Activated naive CD8-positive, alpha-beta T cell treated with anti-CD3 and anti-CD28 coated beads for 36 hours (primary cell): Measurements from ENCODE around the gene MUC13. TPM values are rescaled to one million over a fixed set of nuclear protein-coding genes. Genes with fewer than 3 reads are reported as not detected.

Experiments used
- DNase-seq: peaks from one replicate; pipeline ENCODE4 v3.0.0; 2021
- H3K27ac Mint-ChIP-seq: one replicate; pipeline ENCODE4 v1.8.0; 2022; ENCODE audit warnings: mild to moderate bottlenecking, moderate library complexity, mixed read lengths
- H3K27me3 Mint-ChIP-seq: one replicate; pipeline ENCODE4 v1.8.0; 2022; ENCODE audit warnings: mild to moderate bottlenecking, mixed read lengths
- H3K36me3 Mint-ChIP-seq: one replicate; pipeline ENCODE4 v1.8.0; 2021; ENCODE audit warnings: mild to moderate bottlenecking, mixed read lengths
- H3K4me1 Mint-ChIP-seq: one replicate; pipeline ENCODE4 v1.8.0; 2021; ENCODE audit warnings: mixed read lengths
- H3K4me3 Mint-ChIP-seq: one replicate; pipeline ENCODE4 v1.8.0; 2022; ENCODE audit warnings: mild to moderate bottlenecking, moderate library complexity, mixed read lengths
- H3K9me3 Mint-ChIP-seq: one replicate; pipeline ENCODE4 v1.8.0; 2022; ENCODE audit warnings: mixed read lengths
- total RNA-seq, 2 experiments: library from RNA; stranded (reverse); gene quantifications; one replicate each; pipeline ENCODE4 v1.2.3, GENCODE V29; 2021

MUC13 gene
- total RNA-seq, 2 experiments from 2014 or later = not detected

DNA sequence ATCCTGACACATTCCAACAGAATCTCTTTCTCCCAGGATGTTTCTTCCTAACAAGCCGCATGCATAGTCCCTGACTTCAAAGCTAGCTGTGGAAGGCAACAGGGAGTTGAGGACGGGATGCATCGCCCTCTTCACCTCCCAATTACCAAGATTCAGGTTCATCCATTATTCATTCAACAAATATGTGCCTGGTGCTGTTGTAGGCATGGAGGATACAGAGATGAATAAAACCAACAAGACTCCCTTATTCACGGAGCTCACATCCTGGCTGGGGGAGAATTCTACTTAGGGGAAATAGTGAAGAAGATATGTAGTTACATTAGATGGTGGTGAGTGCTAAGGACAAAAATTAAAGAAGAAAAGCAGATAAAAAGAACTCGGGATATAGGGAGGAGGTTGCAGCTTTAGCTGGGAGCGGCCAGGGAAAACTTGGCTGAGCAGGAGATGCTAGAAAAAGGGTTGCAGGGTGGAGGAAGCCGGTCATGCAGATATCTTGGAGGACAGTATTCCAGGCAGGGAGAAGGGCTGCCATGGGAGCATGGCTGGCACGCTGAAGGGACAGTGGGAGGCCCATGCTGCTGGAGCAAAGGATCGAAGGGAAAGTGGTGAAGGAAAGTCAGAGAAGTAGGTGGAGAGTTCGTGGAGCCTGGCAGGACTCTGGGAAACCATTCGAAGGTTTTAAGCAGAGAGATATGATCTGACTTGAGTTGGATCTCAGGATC lies 52.4 kb downstream of the MUC13 start:
- Mint-ChIP-seq H3K27ac (no peak overlapping the region), H3K36me3 (no peaks in the 10 kb centered on the region), H3K27me3 (peaks cover 42% of the 10 kb centered on the region), H3K4me3 (no peak overlapping the region), H3K4me1 (peaks cover 11% of the 10 kb centered on the region), H3K9me3 (no peaks in the 10 kb centered on the region)
- DNase-seq = no peak

DNA sequence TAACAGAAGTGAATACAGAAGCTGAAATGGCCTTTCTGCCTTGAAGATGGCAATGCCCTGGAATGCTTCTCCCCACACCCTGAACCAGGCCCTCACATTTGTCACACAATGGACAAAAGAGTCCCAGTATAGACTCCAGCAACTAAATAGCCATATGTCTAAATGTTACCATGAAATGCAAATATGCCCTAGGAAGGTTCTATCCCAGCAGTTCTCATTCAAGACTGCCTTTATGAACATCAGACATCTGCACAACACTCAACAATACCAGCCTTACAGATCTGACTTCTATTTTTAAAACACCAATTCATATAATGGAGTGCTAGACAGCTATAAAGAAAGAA lies 55.2 kb downstream of the MUC13 start:
- Mint-ChIP-seq H3K4me1 (peaks cover 11% of the 10 kb centered on the region), H3K36me3 (no peaks in the 10 kb centered on the region), H3K27ac (no peak overlapping the region), H3K4me3 (no peak overlapping the region), H3K27me3 (peaks cover 25% of the 10 kb centered on the region), H3K9me3 (no peaks in the 10 kb centered on the region)
- no peak for DNase-seq

DNA sequence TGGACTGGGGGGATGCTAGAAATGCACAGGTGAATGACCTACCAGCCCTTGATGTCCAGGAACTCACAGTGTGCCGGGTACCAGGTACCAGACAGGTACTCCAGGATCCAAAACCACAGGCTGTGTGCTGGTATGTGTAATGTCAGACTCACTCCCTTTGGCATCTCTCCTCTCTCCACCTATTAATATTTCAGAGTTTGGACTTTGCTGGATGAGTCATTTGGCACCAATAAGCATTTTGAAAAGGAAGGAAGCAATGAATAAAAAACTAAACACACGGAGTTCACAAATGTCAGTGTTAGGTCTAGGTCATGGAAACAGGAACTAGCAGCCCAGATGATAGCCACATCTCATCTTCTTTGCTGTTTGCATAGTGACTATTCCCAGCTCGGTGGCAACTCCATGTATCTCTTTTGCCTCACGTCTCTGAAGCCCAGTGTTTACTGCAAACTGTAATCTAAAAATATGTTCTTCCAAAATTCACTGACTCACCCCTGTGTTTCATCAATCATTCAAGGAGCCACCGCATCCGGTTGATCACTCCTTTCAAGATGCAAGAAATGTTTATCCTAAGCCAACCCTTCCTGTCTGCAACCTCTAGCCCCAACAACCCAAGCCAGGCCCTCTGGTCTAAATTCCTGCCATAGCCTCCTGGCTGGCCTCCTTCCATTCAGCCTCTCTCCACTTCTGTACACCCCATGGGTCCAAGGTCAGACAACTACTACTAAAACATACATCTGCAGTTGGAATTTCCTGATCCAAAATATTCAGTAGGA lies 55.8 kb downstream of the MUC13 start:
- Mint-ChIP-seq H3K27me3 (peaks cover 20% of the 10 kb centered on the region), H3K9me3 (no peaks in the 10 kb centered on the region), H3K27ac (no peak overlapping the region), H3K4me3 (no peak overlapping the region), H3K36me3 (no peaks in the 10 kb centered on the region), H3K4me1 (peaks cover 11% of the 10 kb centered on the region)
- peak; percentile 20 for DNase-seq

DNA sequence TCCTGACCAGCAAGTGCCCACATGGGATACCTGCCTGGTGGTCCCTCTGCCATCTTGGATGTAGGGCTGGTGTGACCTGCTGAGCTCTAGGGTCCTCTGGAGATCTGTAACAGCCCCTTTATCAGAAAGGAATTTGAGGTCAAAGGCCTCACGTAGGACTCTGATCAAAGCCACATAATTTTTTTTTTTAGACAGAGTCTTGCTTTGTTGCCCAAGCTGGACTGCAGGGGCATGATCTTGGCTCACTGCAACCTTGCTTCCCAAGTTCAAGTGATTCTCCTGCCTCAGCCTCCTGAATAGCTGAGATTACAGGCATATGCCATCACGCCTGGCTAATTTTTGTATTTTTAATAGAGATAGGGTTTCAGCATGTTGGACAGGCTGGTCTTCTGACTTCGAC lies 56.9 kb downstream of the MUC13 start:
- no peak for DNase-seq
- Mint-ChIP-seq H3K4me1 (peaks cover 11% of the 10 kb centered on the region), H3K27ac (no peak overlapping the region), H3K4me3 (no peak overlapping the region), H3K9me3 (no peaks in the 10 kb centered on the region), H3K36me3 (no peaks in the 10 kb centered on the region), H3K27me3 (peaks cover 15% of the 10 kb centered on the region)

DNA sequence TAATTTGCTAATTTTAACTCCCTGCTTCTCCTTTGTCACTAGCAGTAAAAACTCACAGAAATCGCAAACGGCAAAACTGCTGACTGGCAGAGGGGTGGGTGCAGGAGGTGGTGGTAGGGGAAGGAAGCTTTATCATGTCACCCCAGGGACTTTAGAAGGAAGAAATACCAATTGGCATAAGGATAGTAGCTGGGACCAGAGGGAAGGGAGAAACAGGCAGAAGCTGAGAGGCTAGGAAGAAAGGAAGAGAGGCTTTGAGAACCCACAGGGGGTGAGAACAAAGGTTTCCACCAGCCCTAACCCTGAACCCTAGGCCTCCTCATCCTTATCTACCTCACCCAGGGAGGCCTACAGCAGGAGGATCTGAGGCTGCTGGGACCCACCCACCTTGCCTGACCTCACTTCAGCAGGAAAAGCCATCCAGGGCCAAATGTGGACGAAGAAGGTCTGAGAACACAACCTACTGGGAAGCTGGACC lies 58.1 kb downstream of the MUC13 start:
- H3K27ac Mint-ChIP-seq = no peak overlapping the region
- DNase-seq = no peak
- H3K4me3 Mint-ChIP-seq = no peak overlapping the region
- no peaks in the 10 kb centered on the region for H3K36me3 Mint-ChIP-seq
- H3K9me3 Mint-ChIP-seq = no peaks in the 10 kb centered on the region
- peaks cover 11% of the 10 kb centered on the region for H3K4me1 Mint-ChIP-seq
- peaks cover 7% of the 10 kb centered on the region for H3K27me3 Mint-ChIP-seq

DNA sequence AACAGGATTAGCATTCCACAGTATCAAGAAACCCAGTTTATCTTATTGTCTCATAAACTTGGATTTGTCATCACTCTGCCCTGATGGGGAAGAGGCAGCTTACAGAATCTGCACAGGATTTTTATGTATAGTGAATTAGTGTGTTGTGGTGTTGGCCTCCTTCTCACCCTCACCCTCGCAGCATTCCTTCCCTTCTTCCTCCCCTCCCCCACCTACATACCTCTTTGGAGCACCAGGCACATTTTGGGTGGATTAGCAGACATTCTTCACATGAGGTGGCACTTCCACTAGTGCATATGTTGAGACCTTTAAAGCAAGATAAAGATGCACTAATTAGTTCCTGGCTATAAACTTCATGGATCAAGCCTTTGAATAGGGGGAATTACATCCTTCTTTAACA lies 61.3 kb downstream of the MUC13 start:
- Mint-ChIP-seq H3K4me1 (no peaks in the 10 kb centered on the region), H3K27me3 (peaks cover 3% of the 10 kb centered on the region), H3K4me3 (no peak overlapping the region), H3K36me3 (no peaks in the 10 kb centered on the region), H3K9me3 (no peaks in the 10 kb centered on the region), H3K27ac (no peak overlapping the region)
- DNase-seq = no peak

DNA sequence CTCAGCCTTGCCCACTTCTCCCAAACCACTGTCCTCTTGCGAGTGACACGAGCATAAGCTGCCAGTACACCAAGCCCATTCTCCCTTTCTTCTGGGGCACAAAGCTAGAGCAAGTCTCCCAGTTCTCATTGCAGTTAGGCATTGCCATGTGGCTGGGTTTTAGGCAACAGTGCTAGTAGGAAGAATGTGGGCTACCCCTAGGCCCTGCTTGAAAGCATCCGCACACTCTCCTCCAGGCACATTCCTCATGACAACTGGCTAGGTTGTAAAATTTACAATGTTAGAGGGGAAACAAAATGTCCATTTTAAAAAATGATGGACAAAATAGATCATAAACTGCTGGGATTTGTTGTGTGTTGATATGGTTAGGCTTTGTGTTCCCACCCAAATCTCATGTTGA lies 67.0 kb downstream of the MUC13 start:
- no peak for DNase-seq
- H3K4me3 Mint-ChIP-seq = no peak overlapping the region
- H3K27me3 Mint-ChIP-seq = no peaks in the 10 kb centered on the region
- no peaks in the 10 kb centered on the region for H3K4me1 Mint-ChIP-seq
- no peaks in the 10 kb centered on the region for H3K36me3 Mint-ChIP-seq
- no peak overlapping the region for H3K27ac Mint-ChIP-seq
- H3K9me3 Mint-ChIP-seq = no peaks in the 10 kb centered on the region

DNA sequence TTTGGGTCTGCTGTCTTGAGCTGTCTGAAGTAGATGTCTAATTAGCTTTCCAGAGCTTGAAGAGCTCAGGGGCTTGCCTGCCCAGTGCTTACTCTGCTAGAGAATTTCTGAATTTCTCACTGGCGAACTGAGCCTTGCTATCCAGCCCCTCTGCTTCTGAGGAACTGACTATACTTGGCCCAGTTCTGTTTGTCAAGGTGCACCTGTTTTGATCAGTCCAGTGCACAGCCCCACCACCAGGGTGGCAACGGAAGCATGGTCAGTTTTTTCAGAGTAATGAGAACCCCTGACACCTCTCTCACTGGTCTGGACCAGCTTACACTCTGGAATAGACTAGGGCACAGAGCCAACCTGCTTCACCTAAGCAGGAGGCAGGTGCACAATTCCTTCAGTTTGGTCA lies 72.5 kb downstream of the MUC13 start:
- peaks cover 9% of the 10 kb centered on the region for H3K27me3 Mint-ChIP-seq
- H3K4me3 Mint-ChIP-seq = no peak overlapping the region
- H3K9me3 Mint-ChIP-seq = no peaks in the 10 kb centered on the region
- no peaks in the 10 kb centered on the region for H3K36me3 Mint-ChIP-seq
- no peak overlapping the region for H3K27ac Mint-ChIP-seq
- H3K4me1 Mint-ChIP-seq = no peaks in the 10 kb centered on the region
- DNase-seq = no peak

DNA sequence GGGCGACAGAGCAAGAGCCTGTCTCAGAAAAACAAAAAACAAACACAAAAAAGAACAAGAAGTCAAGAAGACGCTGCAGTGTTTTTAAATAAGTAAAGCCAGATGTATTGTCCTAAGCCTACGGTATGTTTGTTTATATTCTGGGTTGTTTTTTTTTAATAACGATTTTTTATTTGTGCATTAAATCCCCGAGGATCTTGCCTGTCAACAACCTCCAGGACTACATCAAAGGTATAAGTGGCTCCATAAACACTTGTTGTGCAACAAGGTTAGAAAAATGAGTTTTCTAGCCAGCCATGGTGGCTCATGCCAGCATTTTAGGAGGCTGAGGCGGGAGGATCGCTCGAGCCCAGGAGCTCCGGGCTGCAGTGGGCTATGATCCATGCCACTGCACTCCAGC lies 73.5 kb downstream of the MUC13 start:
- DNase-seq = no peak
- peaks cover 14% of the 10 kb centered on the region for H3K27me3 Mint-ChIP-seq
- no peaks in the 10 kb centered on the region for H3K9me3 Mint-ChIP-seq
- H3K4me3 Mint-ChIP-seq = no peak overlapping the region
- H3K4me1 Mint-ChIP-seq = no peaks in the 10 kb centered on the region
- no peaks in the 10 kb centered on the region for H3K36me3 Mint-ChIP-seq
- no peak overlapping the region for H3K27ac Mint-ChIP-seq

DNA sequence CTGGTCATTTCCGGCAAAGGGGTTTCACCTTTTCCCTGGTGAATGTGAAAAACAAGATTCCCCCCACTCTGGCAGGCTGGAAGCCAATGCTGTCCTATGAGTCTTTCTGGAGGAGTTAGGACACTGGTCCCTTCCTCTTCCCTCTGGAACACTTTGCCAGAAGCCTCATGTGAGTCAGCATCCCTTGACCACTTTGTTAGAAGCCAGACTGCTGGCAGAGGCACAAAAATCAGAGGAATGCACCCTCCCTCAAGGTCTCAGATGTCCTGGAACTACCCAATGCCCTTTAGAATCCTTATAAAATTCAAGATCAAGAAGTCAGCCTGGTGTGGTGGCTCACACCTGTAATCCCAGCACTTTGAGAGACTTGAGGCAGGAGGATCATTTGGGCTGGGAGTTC lies 74.0 kb downstream of the MUC13 start:
- H3K4me1 Mint-ChIP-seq = no peaks in the 10 kb centered on the region
- H3K27me3 Mint-ChIP-seq = peaks cover 14% of the 10 kb centered on the region
- no peak for DNase-seq
- H3K4me3 Mint-ChIP-seq = no peak overlapping the region
- H3K27ac Mint-ChIP-seq = no peak overlapping the region
- no peaks in the 10 kb centered on the region for H3K36me3 Mint-ChIP-seq
- no peaks in the 10 kb centered on the region for H3K9me3 Mint-ChIP-seq

DNA sequence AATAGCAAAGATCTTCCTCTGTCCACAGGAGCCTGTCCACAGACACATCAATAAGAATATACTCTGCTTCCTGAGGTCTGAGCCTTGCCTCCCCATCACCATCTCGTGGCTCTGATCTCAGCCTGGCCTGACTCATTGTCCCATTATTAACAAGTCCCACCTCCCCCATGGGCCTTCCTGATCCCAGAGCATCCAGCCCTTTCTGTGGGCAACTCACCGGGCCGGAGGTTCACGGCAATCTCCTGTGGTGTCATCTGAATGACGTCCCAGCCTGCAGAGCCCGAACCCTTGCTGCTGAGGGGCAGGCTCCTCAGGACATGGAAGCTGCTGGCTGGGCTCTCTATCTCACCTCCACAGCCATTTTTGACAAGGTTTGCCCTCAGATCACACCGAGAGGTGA lies 75.5 kb downstream of the MUC13 start:
- no peaks in the 10 kb centered on the region for H3K36me3 Mint-ChIP-seq

DNA sequence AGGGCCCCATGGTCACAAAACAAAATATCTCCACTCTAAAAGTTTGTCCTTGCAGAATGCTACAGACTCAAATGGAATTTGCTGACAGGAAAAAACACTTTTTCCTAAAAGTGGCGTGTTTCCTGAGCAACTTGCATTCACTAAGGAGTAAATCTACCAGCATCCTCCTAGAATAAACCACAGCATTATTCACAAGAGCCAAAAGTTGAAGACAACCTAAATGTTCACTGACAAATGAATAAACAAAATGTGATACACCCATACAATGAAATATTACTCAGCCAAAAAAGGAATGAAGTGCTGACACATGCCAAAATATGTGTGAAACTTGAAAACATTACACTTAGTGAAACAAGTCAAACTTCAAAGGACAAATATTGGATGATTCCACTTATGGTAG lies 76.3 kb downstream of the MUC13 start:
- H3K4me1 Mint-ChIP-seq = no peaks in the 10 kb centered on the region
- H3K4me3 Mint-ChIP-seq = no peak overlapping the region
- H3K9me3 Mint-ChIP-seq = no peaks in the 10 kb centered on the region
- H3K27ac Mint-ChIP-seq = no peak overlapping the region
- DNase-seq = no peak
- peaks cover 14% of the 10 kb centered on the region for H3K27me3 Mint-ChIP-seq
- no peaks in the 10 kb centered on the region for H3K36me3 Mint-ChIP-seq

More for the DNA sequence above, 75.5 kb downstream of the MUC13 start:
- H3K4me1 Mint-ChIP-seq = no peaks in the 10 kb centered on the region
- DNase-seq = no peak
- no peaks in the 10 kb centered on the region for H3K9me3 Mint-ChIP-seq
- no peak overlapping the region for H3K4me3 Mint-ChIP-seq
- no peak overlapping the region for H3K27ac Mint-ChIP-seq
- H3K27me3 Mint-ChIP-seq = peaks cover 14% of the 10 kb centered on the region

DNA sequence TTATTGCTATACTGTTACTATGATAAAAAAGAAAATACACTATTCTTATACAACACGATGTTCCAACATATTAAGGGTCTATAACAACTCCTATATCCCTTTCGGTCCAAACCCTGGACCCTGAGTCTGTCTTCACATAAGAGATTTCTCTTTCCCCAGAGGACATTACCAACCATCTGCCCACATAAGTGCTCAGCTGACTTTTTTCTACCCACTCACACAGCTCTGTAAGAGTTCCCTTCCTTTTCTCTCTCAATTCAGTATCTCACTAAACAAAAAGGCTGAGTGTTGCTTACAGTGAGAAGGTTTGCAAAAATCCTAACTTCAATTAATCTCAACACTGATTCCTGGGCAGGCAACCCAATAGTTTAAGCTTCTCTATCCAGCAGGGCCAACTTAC lies 77.9 kb downstream of the MUC13 start:
- peaks cover 14% of the 10 kb centered on the region for H3K27me3 Mint-ChIP-seq
- no peaks in the 10 kb centered on the region for H3K4me1 Mint-ChIP-seq
- no peaks in the 10 kb centered on the region for H3K9me3 Mint-ChIP-seq
- H3K27ac Mint-ChIP-seq = no peak overlapping the region
- no peak for DNase-seq
- no peaks in the 10 kb centered on the region for H3K36me3 Mint-ChIP-seq
- H3K4me3 Mint-ChIP-seq = no peak overlapping the region
